GM12878 (cell line): Measurements from ENCODE around the gene ZNF32. TPM values are rescaled to one million over a fixed set of nuclear protein-coding genes. Genes with fewer than 3 reads are reported as not detected.
A peak's percentile ranks its signal among the peaks of the same experiment; 100 is the strongest.

Source experiments
- ASH2L ChIP-seq: fragments of 300-600, 200-600 bp; sonication (generic); IDR thresholded peaks from 2 replicates; pipeline ENCODE4 v1.6.1; 2017; ENCODE audit warnings: low read depth, mild to moderate bottlenecking, borderline replicate concordance
- BHLHE40 ChIP-seq, 2 experiments: fragments of 450-650 bp in 1 of 2; IDR thresholded peaks; 2 replicates each; pipeline ENCODE4 v1.6.1; 2011 to 2017; ENCODE audit warnings: low read depth in 2 of 2, borderline replicate concordance in 1 of 2, improper control_type of control experiment in 1 of 2, low read length in 1 of 2, mild to moderate bottlenecking in 1 of 2
- CBFB ChIP-seq: IDR thresholded peaks from 2 replicates; pipeline ENCODE4 v1.6.1; 2016; ENCODE audit warnings: antibody characterized with exemption, low read depth
- CHD2 ChIP-seq: IDR thresholded peaks from 2 replicates; pipeline ENCODE4 v1.6.1; 2011; ENCODE audit warnings: low read depth, low read length, improper control_type of control experiment, borderline replicate concordance
- EGR1 ChIP-seq, 2 experiments: IDR thresholded peaks; 1 replicate in 1 of 2; 2 replicates in 1 of 2; pipeline ENCODE4 v1.6.1; 2011 to 2012; ENCODE audit warnings: low read depth in 2 of 2, low read length in 2 of 2, borderline replicate concordance in 1 of 2, mild to moderate bottlenecking in 1 of 2, moderate library complexity in 1 of 2
- FOXM1 ChIP-seq: IDR thresholded peaks from 2 replicates; pipeline ENCODE4 v1.6.1; 2012; ENCODE audit warnings: low read depth, mild to moderate bottlenecking, inconsistent platforms, low read length, moderate library complexity
- IRF4 ChIP-seq: IDR thresholded peaks from 2 replicates; pipeline ENCODE4 v1.6.1; 2011; ENCODE audit warnings: low read depth, low read length
- LARP7 ChIP-seq: fragments of 450-650 bp; IDR thresholded peaks from 2 replicates; pipeline ENCODE4 v1.6.1; 2017; ENCODE audit warnings: mild to moderate bottlenecking
- NFXL1 ChIP-seq: fragments of 450-650 bp; IDR thresholded peaks from 2 replicates; pipeline ENCODE4 v1.6.1; 2017; ENCODE audit warnings: antibody characterized with exemption, mild to moderate bottlenecking, borderline replicate concordance
- RB1 ChIP-seq: fragments of 450-650 bp; formaldehyde crosslinking; IDR thresholded peaks from 2 replicates; pipeline ENCODE4 v1.6.1; 2017; ENCODE audit warnings: mild to moderate bottlenecking, borderline replicate concordance
- SIX5 ChIP-seq: IDR thresholded peaks from 2 replicates; pipeline ENCODE4 v1.6.1; 2011; ENCODE audit warnings: mild to moderate bottlenecking, low read depth, low read length, moderate library complexity; ENCODE audit not compliant: severe bottlenecking
- SMARCA5 ChIP-seq: fragments of 450-650 bp; IDR thresholded peaks from 2 replicates; pipeline ENCODE4 v1.6.1; 2017; ENCODE audit warnings: mild to moderate bottlenecking
- SPI1 ChIP-seq: IDR thresholded peaks from 2 replicates; pipeline ENCODE4 v1.6.1; 2011; ENCODE audit warnings: low read depth, mild to moderate bottlenecking, low read length, moderate library complexity, borderline replicate concordance; ENCODE audit not compliant: insufficient read depth
- TCF12 ChIP-seq: IDR thresholded peaks from 2 replicates; pipeline ENCODE4 v1.6.1; 2011; ENCODE audit warnings: low read depth, mild to moderate bottlenecking, low read length
- YY1 ChIP-seq: IDR thresholded peaks from 2 replicates; pipeline ENCODE4 v1.6.1; 2011; ENCODE audit warnings: low read depth, mild to moderate bottlenecking, low read length
- ZSCAN29 ChIP-seq: fragments of 450-650 bp; IDR thresholded peaks from 2 replicates; pipeline ENCODE4 v1.6.1; 2017; ENCODE audit warnings: mild to moderate bottlenecking, moderate library complexity
- polyA plus RNA-seq, 11 experiments: library from polyadenylated mRNA; depleted of rRNA in 4 of 11; unstranded in 6 of 11; stranded (reverse) in 5 of 11; fragments of >200 nt; fragmentation: Nextera tagmentation in 4 of 11; fragmentation: Illumina TruSeq in 1 of 11; extraction: Ambion mirVana in 4 of 11; extraction: Trizol in 1 of 11; gene quantifications; 1 replicate in 1 of 11; 2 replicates in 10 of 11; pipeline versions ENCODE4 v1.2.1 to v1.2.3, GENCODE V29; 2011 to 2016; ENCODE audit warnings: inconsistent platforms in 2 of 11, missing spikeins in 2 of 11, low read depth in 1 of 11
- total RNA-seq, 4 experiments: library from RNA; depleted of rRNA in 3 of 4; stranded (reverse); fragments of >200 nt in 3 of 4; fragmentation: Illumina TruSeq in 1 of 4; extraction: Trizol in 1 of 4; gene quantifications; 2 replicates each; pipeline versions ENCODE4 v1.2.1 to v1.2.3, GENCODE V29; 2013 to 2021
- TF ChIP-seq, protein P1 (sequence below): fragments of 450-650 bp; formaldehyde crosslinking; IDR thresholded peaks from 2 replicates; pipeline ENCODE4 v1.5.0; 2022; ENCODE audit warnings: mild to moderate bottlenecking, missing genetic modification characterization
- TF ChIP-seq, protein P2 (sequence below): IDR thresholded peaks from 2 replicates; pipeline ENCODE4 v1.6.1; 2011; ENCODE audit warnings: mild to moderate bottlenecking, low read depth, low read length, moderate library complexity; ENCODE audit not compliant: insufficient replicate concordance
- TF ChIP-seq, protein P3 (sequence below): fragments of 450-650 bp; conservative IDR thresholded peaks from 2 replicates; pipeline ENCODE4 v1.6.1; 2017; ENCODE audit warnings: mild to moderate bottlenecking, moderate library complexity

The ZNF32 gene
- total and polyA plus RNA-seq, 10 of the 15 experiments (the other 5 are each of a cell fraction or from before 2014, with no cell fraction given): 1.9 to 23.0 (median 3.4) TPM

DNA sequence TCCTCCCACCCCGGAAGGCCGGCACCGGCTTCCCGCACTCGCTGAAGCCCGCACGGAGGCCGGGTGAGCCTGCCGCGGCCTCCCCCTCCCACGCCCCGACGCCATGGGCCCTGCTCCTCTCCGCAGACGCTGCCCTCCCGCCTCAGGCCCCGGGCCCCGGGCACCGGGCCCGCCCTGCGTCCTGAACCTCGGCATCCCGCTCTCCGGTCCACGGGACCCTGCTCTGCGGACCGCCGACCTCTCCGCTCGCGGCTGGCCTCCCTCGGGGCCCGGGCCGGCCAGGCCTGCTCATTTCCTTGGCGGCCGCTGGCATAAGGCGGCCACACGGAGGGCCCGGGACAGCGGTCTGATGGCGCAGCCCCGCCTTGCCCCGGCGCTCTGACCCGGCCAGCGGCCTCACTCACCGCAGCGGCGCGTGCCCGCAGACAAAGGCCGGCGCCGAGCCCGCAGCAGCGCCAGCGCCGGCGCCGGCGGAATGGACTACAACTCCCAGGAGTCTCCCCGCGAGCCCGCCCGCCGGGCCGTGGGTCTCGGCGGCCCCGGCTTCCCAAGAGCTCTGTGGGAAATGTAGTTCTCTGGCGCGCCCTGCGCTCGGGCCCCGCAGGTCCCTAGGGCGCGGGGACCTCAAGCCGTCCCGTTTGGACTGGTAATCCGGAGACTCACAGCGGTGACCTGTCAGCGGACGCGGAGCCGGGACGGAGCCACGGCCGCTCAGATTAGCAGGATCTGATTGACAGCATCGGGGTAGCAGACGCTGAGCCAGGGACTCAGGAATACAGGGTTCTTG is at the start of gene ZNF32 (continued):
- TF ChIP-seq, protein P1, sequence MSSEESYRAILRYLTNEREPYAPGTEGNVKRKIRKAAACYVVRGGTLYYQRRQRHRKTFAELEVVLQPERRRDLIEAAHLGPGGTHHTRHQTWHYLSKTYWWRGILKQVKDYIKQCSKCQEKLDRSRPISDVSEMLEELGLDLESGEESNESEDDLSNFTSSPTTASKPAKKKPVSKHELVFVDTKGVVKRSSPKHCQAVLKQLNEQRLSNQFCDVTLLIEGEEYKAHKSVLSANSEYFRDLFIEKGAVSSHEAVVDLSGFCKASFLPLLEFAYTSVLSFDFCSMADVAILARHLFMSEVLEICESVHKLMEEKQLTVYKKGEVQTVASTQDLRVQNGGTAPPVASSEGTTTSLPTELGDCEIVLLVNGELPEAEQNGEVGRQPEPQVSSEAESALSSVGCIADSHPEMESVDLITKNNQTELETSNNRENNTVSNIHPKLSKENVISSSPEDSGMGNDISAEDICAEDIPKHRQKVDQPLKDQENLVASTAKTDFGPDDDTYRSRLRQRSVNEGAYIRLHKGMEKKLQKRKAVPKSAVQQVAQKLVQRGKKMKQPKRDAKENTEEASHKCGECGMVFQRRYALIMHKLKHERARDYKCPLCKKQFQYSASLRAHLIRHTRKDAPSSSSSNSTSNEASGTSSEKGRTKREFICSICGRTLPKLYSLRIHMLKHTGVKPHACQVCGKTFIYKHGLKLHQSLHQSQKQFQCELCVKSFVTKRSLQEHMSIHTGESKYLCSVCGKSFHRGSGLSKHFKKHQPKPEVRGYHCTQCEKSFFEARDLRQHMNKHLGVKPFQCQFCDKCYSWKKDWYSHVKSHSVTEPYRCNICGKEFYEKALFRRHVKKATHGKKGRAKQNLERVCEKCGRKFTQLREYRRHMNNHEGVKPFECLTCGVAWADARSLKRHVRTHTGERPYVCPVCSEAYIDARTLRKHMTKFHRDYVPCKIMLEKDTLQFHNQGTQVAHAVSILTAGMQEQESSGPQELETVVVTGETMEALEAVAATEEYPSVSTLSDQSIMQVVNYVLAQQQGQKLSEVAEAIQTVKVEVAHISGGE (CRISPR knock-in tag): no peak
- TF ChIP-seq ZSCAN29 (peak; percentile 65; the same call in 1 of the 2 replicates), SMARCA5 (no peak), SIX5 (peak; percentile 94), LARP7 (peak; percentile 93), NFXL1 (0 out of 2 replicates have a peak, but pooled peaks have one; percentile 67), BHLHE40 (IDR thresholded peaks at IDR 0.05; ENCODE audit: borderline replicate concordance in 1 of 2, low read depth in 2 of 2, low read length in 1 of 2) (peak; percentile 79 to 92; a peak in 3 of 4 replicates), CBFB (no peak), YY1 (peak; percentile 73), ASH2L (peak; percentile 85; the same call in 1 of the 2 replicates), EGR1 (IDR thresholded peaks at IDR 0.05; ENCODE audit: borderline replicate concordance in 1 of 2, low read depth in 2 of 2, low read length in 2 of 2) (peak in 1 of 2 experiments; percentile 35; a peak in 1 of 3 replicates), FOXM1 (no peak), RB1 (peak; percentile 79; the same call in 1 of the 2 replicates), CHD2 (peak; percentile 82), IRF4 (no peak), SPI1 (no peak), TCF12 (0 out of 2 replicates have a peak, but pooled peaks have one; percentile 15)
- TF ChIP-seq, protein P2, sequence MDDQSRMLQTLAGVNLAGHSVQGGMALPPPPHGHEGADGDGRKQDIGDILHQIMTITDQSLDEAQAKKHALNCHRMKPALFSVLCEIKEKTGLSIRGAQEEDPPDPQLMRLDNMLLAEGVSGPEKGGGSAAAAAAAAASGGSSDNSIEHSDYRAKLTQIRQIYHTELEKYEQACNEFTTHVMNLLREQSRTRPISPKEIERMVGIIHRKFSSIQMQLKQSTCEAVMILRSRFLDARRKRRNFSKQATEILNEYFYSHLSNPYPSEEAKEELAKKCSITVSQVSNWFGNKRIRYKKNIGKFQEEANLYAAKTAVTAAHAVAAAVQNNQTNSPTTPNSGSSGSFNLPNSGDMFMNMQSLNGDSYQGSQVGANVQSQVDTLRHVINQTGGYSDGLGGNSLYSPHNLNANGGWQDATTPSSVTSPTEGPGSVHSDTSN: peak; percentile 60
- TF ChIP-seq, protein P3, sequence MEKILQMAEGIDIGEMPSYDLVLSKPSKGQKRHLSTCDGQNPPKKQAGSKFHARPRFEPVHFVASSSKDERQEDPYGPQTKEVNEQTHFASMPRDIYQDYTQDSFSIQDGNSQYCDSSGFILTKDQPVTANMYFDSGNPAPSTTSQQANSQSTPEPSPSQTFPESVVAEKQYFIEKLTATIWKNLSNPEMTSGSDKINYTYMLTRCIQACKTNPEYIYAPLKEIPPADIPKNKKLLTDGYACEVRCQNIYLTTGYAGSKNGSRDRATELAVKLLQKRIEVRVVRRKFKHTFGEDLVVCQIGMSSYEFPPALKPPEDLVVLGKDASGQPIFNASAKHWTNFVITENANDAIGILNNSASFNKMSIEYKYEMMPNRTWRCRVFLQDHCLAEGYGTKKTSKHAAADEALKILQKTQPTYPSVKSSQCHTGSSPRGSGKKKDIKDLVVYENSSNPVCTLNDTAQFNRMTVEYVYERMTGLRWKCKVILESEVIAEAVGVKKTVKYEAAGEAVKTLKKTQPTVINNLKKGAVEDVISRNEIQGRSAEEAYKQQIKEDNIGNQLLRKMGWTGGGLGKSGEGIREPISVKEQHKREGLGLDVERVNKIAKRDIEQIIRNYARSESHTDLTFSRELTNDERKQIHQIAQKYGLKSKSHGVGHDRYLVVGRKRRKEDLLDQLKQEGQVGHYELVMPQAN: 0 out of 2 replicates have a peak, but pooled peaks have one; percentile 57
